Astrocyte of the spinal cord (primary cell): Measurements from ENCODE around the gene POLR2M.

Experiments used
- DNase-seq: peaks from one replicate; pipeline ENCODE4 v3.0.0; 2011; ENCODE audit warnings: low read depth, low spot score
- H3K4me3 ChIP-seq: 2 replicates; pipeline ENCODE4 v1.5.1; 2011; ENCODE audit warnings: low read depth, mild to moderate bottlenecking, low read length, moderate library complexity
- in situ Hi-C: cut with HindIII; loops from 2 replicates; pipeline ENCODE4 v1.10.0; 2017; ENCODE audit warnings: low sequenced_read_pairs
- TF ChIP-seq, protein P1 (sequence below): IDR thresholded peaks from 2 replicates; pipeline ENCODE4 v1.5.1; 2012; ENCODE audit warnings: low read depth, mild to moderate bottlenecking, low read length, inconsistent platforms

Gene POLR2M

GRCh38 chr15:57686657-57687056 lies 19.9 kb upstream of the POLR2M start:
- no peak for DNase-seq
- H3K4me3 ChIP-seq: no peak overlapping the region
- in situ Hi-C loops: no loop called here
- TF ChIP-seq, protein P1, sequence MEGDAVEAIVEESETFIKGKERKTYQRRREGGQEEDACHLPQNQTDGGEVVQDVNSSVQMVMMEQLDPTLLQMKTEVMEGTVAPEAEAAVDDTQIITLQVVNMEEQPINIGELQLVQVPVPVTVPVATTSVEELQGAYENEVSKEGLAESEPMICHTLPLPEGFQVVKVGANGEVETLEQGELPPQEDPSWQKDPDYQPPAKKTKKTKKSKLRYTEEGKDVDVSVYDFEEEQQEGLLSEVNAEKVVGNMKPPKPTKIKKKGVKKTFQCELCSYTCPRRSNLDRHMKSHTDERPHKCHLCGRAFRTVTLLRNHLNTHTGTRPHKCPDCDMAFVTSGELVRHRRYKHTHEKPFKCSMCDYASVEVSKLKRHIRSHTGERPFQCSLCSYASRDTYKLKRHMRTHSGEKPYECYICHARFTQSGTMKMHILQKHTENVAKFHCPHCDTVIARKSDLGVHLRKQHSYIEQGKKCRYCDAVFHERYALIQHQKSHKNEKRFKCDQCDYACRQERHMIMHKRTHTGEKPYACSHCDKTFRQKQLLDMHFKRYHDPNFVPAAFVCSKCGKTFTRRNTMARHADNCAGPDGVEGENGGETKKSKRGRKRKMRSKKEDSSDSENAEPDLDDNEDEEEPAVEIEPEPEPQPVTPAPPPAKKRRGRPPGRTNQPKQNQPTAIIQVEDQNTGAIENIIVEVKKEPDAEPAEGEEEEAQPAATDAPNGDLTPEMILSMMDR: no peak

DNA sequence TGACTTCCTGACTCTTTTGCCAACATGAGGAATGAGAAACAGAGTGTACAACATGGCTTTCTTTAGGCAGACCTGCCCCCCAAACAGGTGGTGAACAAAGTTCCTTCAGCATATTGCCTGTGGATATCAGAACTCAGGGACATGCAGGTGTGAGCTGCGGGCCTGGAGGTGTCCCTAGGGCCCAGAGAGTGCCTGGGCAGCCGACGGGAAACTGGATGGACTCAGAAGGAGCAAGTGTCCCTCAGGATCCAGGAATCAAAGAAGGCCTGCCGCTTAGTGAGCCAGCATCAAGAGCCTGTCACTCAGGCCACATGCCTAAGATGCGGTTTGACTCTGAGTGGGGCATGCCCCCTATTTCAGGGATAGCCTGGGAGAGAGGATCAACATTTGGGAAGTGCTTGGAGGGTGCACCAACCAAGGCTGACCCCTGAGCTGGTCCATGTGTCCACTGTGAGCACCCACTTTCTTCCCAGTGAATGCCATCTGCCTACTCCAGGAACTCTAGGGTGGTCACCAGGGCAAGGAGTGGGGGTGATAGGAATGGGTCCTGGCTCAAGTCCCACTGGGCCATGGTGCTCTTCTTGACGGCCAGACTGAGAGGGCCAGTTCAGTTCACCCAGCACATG lies 16.1 kb upstream of the POLR2M start:
- in situ Hi-C loops: no loop called here

GRCh38 chr15:57691082-57691481 lies 15.4 kb upstream of the POLR2M start:
- in situ Hi-C loops: no loop called here
- TF ChIP-seq, protein P1: no peak

More for the DNA sequence above, 16.1 kb upstream of the POLR2M start:
- TF ChIP-seq, protein P1: no peak
- no peak overlapping the region for H3K4me3 ChIP-seq
- DNase-seq: no peak

GRCh38 chr15:57692709-57693108 lies 13.8 kb upstream of the POLR2M start:
- DNase-seq: peak; percentile 63
- in situ Hi-C loops: no loop called here
- TF ChIP-seq, protein P1: no peak
- no peak overlapping the region for H3K4me3 ChIP-seq

More at GRCh38 chr15:57691082-57691481, 15.4 kb upstream of the POLR2M start:
- H3K4me3 ChIP-seq: no peak overlapping the region
- no peak for DNase-seq

DNA sequence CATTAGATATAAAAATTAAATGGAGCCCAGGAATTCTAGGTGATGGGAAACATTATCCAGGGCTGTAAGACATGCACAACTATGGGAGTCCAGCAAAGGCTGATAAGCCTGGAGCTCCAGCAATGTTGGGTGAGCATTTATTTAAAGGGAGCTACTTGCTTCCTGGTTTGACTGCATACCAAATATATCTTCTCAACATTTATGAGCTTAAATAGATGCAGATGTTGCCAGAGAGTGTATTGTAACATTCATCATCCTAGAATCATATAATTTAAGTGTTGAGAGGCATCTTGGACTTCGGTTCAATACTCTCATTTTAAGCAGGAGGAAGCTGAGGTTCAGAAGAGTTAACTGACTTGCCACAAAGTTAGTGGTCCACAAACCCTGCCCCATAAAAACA lies 12.2 kb upstream of the POLR2M start:
- TF ChIP-seq, protein P1: no peak
- no peak for DNase-seq
- in situ Hi-C loops: no loop called here
- no peak overlapping the region for H3K4me3 ChIP-seq

- in situ Hi-C loops: no loop called here
- TF ChIP-seq, protein P1: no peak
- H3K4me3 ChIP-seq: no peak overlapping the region
- DNase-seq: no peak
Observed at GRCh38 chr15:57696146-57696545, 10.4 kb upstream of the POLR2M start.
